GM11168 (cell line): ENCODE measurements around the gene DHX16.

ENCODE experiments used
- in situ Hi-C: fragments of 300-500 bp; cut with MboI; formaldehyde crosslinking; loops from one replicate; pipeline ENCODE4 v1.12.0; 2022; ENCODE audit warnings: low sequenced_read_pairs; ENCODE audit not compliant: unreplicated experiment

Gene DHX16

GRCh38 chr6:30611856-30612194 is 61.0 kb downstream of the DHX16 start:
- in situ Hi-C loops, result no loop called here

GRCh38 chr6:30611150-30611855 is 61.5 kb downstream of the DHX16 start:
- in situ Hi-C loops, result no loop called here

GRCh38 chr6:30610065-30610464 is 62.7 kb downstream of the DHX16 start:
- in situ Hi-C loops, result no loop called here

GRCh38 chr6:30603961-30604360 is 68.8 kb downstream of the DHX16 start:
- in situ Hi-C loops, result no loop called here
